ENCODE data around the gene CGNL1.

Gene CGNL1

DNA sequence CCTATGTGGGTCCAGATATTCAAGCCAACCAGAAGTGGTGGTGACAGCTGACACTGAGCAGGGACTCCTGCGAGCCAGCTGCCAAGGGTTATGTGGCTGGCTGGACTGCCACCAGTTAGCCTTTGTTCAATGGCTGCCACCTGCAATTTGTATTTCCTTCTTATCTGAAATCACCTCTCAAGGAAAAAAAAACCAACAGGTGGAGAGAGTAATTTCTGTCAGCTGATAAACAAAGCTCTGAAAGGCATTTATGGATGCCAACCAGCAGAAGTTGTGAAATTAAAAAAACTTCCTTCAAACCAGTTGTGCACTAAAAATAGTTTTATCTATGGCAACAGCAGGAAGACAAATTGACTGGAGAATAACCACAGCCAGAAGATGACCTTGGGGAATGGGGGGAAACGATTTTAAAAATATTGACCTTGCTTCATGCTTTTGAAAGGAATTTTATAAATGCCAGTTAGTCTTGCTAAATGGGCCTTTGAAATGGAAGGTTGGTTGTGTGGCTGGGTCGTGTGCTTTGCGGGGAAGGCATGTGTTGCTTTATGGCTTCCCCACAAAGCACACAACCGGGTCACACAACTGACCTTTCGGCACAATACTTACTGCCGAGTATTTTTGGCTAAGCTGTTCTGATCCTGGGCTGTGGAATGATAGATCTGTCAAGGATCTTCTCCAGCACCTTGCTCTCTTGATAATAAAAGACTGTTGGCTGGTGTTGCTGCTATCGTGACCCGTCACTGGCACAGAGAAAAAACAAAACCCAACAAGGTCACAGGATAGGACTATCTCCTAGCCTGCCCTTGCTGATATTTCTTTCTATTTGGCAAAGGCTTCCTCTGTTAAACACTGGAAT, 218.9 kb downstream of the CGNL1 start:
- H3K27me3 ChIP-seq (replicated peaks; ENCODE audit: control insufficient read depth, insufficient read depth, low read length, poor library complexity, severe bottlenecking) = peaks cover 5% of the 10 kb centered on the region
- H3K4me3 ChIP-seq (ENCODE audit: insufficient read depth, low read depth, low read length, poor library complexity, severe bottlenecking) = no peak overlapping the region
- no peak overlapping the region for H3K27ac ChIP-seq (ENCODE audit: insufficient read depth, low read length, poor library complexity, severe bottlenecking)
- H3K9me3 ChIP-seq (ENCODE audit: control insufficient read depth, low read length) = no peaks in the 10 kb centered on the region
- DNase-seq = no peak
- peaks cover 10% of the 10 kb centered on the region for H3K4me1 ChIP-seq (ENCODE audit: control insufficient read depth, insufficient read depth, low read length, poor library complexity, severe bottlenecking)
- H3K36me3 ChIP-seq (ENCODE audit: control insufficient read depth, insufficient read depth, low read length) = no peaks in the 10 kb centered on the region

DNA sequence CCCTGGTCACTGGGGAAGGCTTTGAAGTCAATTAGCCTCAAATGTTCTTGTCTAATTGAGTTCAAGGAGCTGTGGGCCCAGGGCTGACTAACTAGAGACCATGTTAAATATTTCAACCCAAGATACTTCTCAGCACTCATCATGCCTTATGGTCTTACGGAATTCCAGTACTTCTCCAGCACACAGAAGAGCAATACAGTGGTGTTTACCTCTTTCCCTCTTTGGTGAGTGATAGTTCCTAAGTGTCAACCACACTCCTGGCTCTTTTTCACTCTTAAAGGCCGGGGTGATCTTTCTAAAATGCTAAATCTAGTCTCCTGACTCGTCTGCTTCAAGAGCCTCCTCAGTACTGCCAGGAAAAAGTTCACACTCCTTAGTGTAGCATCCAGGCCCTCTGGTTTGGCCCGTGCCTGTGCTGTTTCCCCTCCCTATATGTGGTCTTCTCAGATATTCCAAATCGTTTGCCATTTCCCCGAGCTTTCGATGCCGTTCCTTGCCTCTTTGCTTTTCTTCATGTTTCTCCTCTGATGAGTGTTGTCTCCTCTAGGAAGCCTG, 220.1 kb downstream of the CGNL1 start:
- Histone ChIP-seq H3K4me3 (ENCODE audit: insufficient read depth, low read depth, low read length, poor library complexity, severe bottlenecking) (no peak overlapping the region), H3K36me3 (ENCODE audit: control insufficient read depth, insufficient read depth, low read length) (no peaks in the 10 kb centered on the region), H3K27me3 (replicated peaks; ENCODE audit: control insufficient read depth, insufficient read depth, low read length, poor library complexity, severe bottlenecking) (peaks cover 5% of the 10 kb centered on the region), H3K9me3 (ENCODE audit: control insufficient read depth, low read length) (no peaks in the 10 kb centered on the region), H3K4me1 (ENCODE audit: control insufficient read depth, insufficient read depth, low read length, poor library complexity, severe bottlenecking) (peaks cover 6% of the 10 kb centered on the region), H3K27ac (ENCODE audit: insufficient read depth, low read length, poor library complexity, severe bottlenecking) (no peak overlapping the region)
- no peak for DNase-seq

DNA sequence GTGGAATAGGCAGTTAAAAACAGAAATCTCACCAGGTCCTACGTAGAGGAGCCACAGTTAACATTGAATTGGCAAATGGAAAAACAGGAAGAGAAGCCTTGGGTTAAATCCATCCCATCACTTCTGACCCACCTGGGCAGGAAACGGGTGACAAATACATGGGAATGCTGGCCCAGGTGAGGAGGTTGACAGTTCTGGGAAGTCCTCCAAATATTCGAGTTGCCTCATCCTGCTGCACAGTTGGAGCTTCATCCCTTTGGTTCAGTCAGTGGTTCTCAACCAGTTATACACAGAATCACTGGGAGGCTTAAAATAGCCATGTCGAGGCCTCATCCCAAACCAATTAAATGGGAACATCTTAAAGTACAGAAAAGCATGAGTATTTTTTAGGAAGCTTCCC, 220.7 kb downstream of the CGNL1 start:
- Histone ChIP-seq H3K36me3 (ENCODE audit: control insufficient read depth, insufficient read depth, low read length) (no peaks in the 10 kb centered on the region), H3K4me1 (ENCODE audit: control insufficient read depth, insufficient read depth, low read length, poor library complexity, severe bottlenecking) (peaks cover 3% of the 10 kb centered on the region), H3K27ac (ENCODE audit: insufficient read depth, low read length, poor library complexity, severe bottlenecking) (no peak overlapping the region), H3K9me3 (ENCODE audit: control insufficient read depth, low read length) (no peaks in the 10 kb centered on the region), H3K27me3 (replicated peaks; ENCODE audit: control insufficient read depth, insufficient read depth, low read length, poor library complexity, severe bottlenecking) (peaks cover 5% of the 10 kb centered on the region), H3K4me3 (ENCODE audit: insufficient read depth, low read depth, low read length, poor library complexity, severe bottlenecking) (no peak overlapping the region)
- DNase-seq = no peak

DNA sequence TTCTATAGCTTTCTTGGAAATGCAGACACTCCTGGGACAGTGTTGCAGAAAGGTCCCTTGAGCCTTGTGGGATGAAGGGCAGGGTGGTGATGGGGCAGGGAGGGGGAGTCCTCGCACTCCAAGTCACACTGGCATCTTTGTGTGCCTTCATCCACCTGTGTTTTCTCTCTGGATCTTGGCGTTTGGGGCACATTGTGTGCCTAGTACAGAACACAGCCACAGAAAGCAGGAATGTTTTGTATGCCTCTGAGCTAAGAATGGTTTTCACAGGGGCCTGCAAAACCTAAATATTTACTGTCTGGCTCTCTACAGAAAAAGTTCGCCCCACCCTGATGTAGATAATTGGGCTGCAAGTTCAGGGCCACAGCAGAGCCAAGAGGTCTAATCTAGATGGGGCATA, 221.1 kb downstream of the CGNL1 start:
- Histone ChIP-seq H3K36me3 (ENCODE audit: control insufficient read depth, insufficient read depth, low read length) (no peaks in the 10 kb centered on the region), H3K27ac (ENCODE audit: insufficient read depth, low read length, poor library complexity, severe bottlenecking) (no peak overlapping the region), H3K27me3 (replicated peaks; ENCODE audit: control insufficient read depth, insufficient read depth, low read length, poor library complexity, severe bottlenecking) (peaks cover 4% of the 10 kb centered on the region), H3K9me3 (ENCODE audit: control insufficient read depth, low read length) (no peaks in the 10 kb centered on the region), H3K4me3 (ENCODE audit: insufficient read depth, low read depth, low read length, poor library complexity, severe bottlenecking) (no peak overlapping the region), H3K4me1 (ENCODE audit: control insufficient read depth, insufficient read depth, low read length, poor library complexity, severe bottlenecking) (no peaks in the 10 kb centered on the region)
- no peak for DNase-seq

DNA sequence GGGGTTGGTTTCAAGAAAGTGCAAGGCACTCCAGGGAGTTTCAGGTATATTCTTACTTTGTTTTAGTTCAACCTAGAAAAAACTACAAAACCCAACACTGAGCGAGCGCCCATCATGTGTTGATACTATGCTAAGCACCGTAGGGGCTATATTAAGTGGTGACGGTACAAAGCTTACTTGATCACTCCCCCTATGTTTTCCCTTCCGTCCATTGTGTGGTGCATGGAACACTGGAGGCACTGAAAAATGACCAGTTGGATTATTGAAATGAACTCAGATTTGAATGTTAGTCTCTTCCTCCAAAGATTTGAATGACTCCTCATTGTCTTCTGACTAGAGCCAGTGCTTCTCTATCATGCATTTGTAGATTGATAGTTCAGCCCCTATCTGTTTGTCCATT, 222.0 kb downstream of the CGNL1 start:
- no peaks in the 10 kb centered on the region for H3K9me3 ChIP-seq (ENCODE audit: control insufficient read depth, low read length)
- H3K4me1 ChIP-seq (ENCODE audit: control insufficient read depth, insufficient read depth, low read length, poor library complexity, severe bottlenecking) = no peaks in the 10 kb centered on the region
- no peak overlapping the region for H3K4me3 ChIP-seq (ENCODE audit: insufficient read depth, low read depth, low read length, poor library complexity, severe bottlenecking)
- H3K27me3 ChIP-seq (replicated peaks; ENCODE audit: control insufficient read depth, insufficient read depth, low read length, poor library complexity, severe bottlenecking) = no peaks in the 10 kb centered on the region
- no peak overlapping the region for H3K27ac ChIP-seq (ENCODE audit: insufficient read depth, low read length, poor library complexity, severe bottlenecking)
- no peak for DNase-seq
- H3K36me3 ChIP-seq (ENCODE audit: control insufficient read depth, insufficient read depth, low read length) = no peaks in the 10 kb centered on the region

DNA sequence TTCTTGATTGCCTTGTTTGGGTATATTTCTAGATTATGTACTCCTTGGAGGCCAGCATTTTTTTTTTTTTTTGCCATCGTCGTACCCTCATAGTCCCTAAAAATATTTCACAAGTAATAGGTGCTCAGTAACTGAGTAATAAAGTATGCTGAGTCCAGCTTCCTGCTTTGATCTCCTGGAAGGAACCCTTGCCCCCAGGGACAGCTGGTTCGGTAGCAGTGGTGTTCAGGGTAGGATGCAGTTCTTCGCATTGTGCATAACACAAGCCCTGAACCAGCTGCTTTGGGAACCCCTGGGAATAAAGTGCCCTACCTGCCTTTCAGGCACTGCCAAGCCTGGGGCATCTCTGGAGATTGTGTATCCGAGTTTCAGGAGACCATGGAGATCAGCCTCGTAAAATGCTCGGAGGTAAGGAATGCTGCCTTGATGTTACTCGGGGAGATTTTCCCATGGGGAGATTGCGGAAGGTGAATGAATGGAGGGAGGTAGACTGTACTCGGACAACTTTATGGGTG, 223.0 kb downstream of the CGNL1 start:
- Histone ChIP-seq H3K4me1 (ENCODE audit: control insufficient read depth, insufficient read depth, low read length, poor library complexity, severe bottlenecking) (no peaks in the 10 kb centered on the region), H3K36me3 (ENCODE audit: control insufficient read depth, insufficient read depth, low read length) (no peaks in the 10 kb centered on the region), H3K27me3 (replicated peaks; ENCODE audit: control insufficient read depth, insufficient read depth, low read length, poor library complexity, severe bottlenecking) (no peaks in the 10 kb centered on the region), H3K9me3 (ENCODE audit: control insufficient read depth, low read length) (no peaks in the 10 kb centered on the region), H3K4me3 (ENCODE audit: insufficient read depth, low read depth, low read length, poor library complexity, severe bottlenecking) (no peak overlapping the region), H3K27ac (ENCODE audit: insufficient read depth, low read length, poor library complexity, severe bottlenecking) (no peak overlapping the region)
- DNase-seq = no peak

DNA sequence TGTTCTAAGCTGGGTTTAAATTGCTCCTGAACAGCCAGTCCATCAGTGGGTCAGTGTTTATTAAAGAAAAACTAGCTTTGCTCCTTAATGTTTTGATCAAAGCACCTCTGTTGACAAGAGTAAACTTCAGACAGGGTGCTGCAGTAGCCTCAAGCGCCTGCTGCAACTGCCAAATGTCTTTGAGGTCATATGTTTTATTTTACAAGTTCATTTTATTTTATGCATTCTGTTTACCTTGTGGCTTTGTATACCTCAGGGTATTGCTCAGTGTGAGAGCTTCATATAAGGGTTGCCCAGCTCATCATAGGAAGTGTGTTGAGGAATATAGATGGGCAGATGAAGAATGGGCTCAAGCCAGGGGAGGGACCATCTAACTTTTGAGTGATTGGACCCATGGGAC, 223.9 kb downstream of the CGNL1 start:
- H3K27me3 ChIP-seq (replicated peaks; ENCODE audit: control insufficient read depth, insufficient read depth, low read length, poor library complexity, severe bottlenecking) = no peaks in the 10 kb centered on the region
- H3K27ac ChIP-seq (ENCODE audit: insufficient read depth, low read length, poor library complexity, severe bottlenecking) = no peak overlapping the region
- H3K4me1 ChIP-seq (ENCODE audit: control insufficient read depth, insufficient read depth, low read length, poor library complexity, severe bottlenecking) = no peaks in the 10 kb centered on the region
- DNase-seq = no peak
- H3K36me3 ChIP-seq (ENCODE audit: control insufficient read depth, insufficient read depth, low read length) = no peaks in the 10 kb centered on the region
- no peak overlapping the region for H3K4me3 ChIP-seq (ENCODE audit: insufficient read depth, low read depth, low read length, poor library complexity, severe bottlenecking)
- H3K9me3 ChIP-seq (ENCODE audit: control insufficient read depth, low read length) = no peaks in the 10 kb centered on the region

All from effector memory CD4-positive, alpha-beta T cell (primary cell).